HepG2 (cell line): ENCODE results near the gene KCNQ2. TPM values are rescaled to one million over a fixed set of nuclear protein-coding genes. Genes with fewer than 3 reads are reported as not detected.

ENCODE experiments used
- ARNT ChIP-seq: fragments of 450-650 bp; IDR thresholded peaks from 2 replicates; pipeline ENCODE4 v1.6.1; 2017
- ESRRA ChIP-seq: sonication (generic); formaldehyde crosslinking; IDR thresholded peaks from 2 replicates; pipeline ENCODE4 v1.5.1; 2020; ENCODE audit warnings: mild to moderate bottlenecking, low read depth, missing genetic modification reagents
- JUN ChIP-seq: sonication (generic); formaldehyde crosslinking; IDR thresholded peaks from 2 replicates; pipeline ENCODE4 v1.4.0; 2020; ENCODE audit warnings: mild to moderate bottlenecking, missing genetic modification reagents
- NBN ChIP-seq: fragments of 450-650 bp; conservative IDR thresholded peaks from 2 replicates; pipeline ENCODE4 v1.6.1; 2017
- SIN3B ChIP-seq: fragments of 150-350 bp; IDR thresholded peaks from 2 replicates; pipeline ENCODE4 v1.6.1; 2014; ENCODE audit warnings: low read length
- SNRNP70 ChIP-seq: fragments of 200-400 bp; formaldehyde crosslinking; IDR thresholded peaks from 2 replicates; pipeline ENCODE4 v1.6.1; 2017; ENCODE audit warnings: mild to moderate bottlenecking, low read depth, low read length, moderate library complexity
- SOX6 ChIP-seq, 2 experiments: fragments of 450-650 bp in 1 of 2; sonication (generic) in 1 of 2; formaldehyde crosslinking in 1 of 2; IDR thresholded peaks; 2 replicates each; pipeline versions ENCODE4 v1.4.0 to v1.6.1; 2017 to 2020; ENCODE audit warnings: antibody characterized with exemption in 1 of 2, mild to moderate bottlenecking in 1 of 2, missing genetic modification reagents in 1 of 2
- TBX2 ChIP-seq: sonication (generic); formaldehyde crosslinking; IDR thresholded peaks from 2 replicates; pipeline ENCODE4 v1.5.0; 2020; ENCODE audit warnings: missing genetic modification reagents, mild to moderate bottlenecking, borderline replicate concordance
- U2AF1 ChIP-seq: fragments of 200-400 bp; formaldehyde crosslinking; optimal IDR thresholded peaks from 2 replicates; pipeline ENCODE3; 2017; ENCODE audit warnings: mild to moderate bottlenecking, low read depth, low read length
- ZBTB3 ChIP-seq: sonication (generic); formaldehyde crosslinking; IDR thresholded peaks from 2 replicates; pipeline ENCODE4 v1.4.0; 2020; ENCODE audit warnings: low read depth, mild to moderate bottlenecking, moderate library complexity, missing genetic modification reagents, borderline replicate concordance
- ZNF280B ChIP-seq: sonication (generic); formaldehyde crosslinking; IDR thresholded peaks from 2 replicates; pipeline ENCODE4 v1.5.0; 2020; ENCODE audit warnings: missing genetic modification reagents, mild to moderate bottlenecking, borderline replicate concordance
- polyA plus RNA-seq, 8 experiments: library from polyadenylated mRNA; depleted of rRNA in 3 of 8; stranded (reverse) in 7 of 8; unstranded in 1 of 8; fragments of >200 nt; fragmentation: Illumina TruSeq in 4 of 8; extraction: Trizol in 4 of 8; gene quantifications; 2 replicates each; pipeline versions ENCODE4 v1.2.1 to v1.2.3, GENCODE V29; 2011 to 2016; ENCODE audit warnings: low read depth in 4 of 8, missing spikeins in 1 of 8, mixed read lengths in 1 of 8; ENCODE audit not compliant: insufficient read depth in 1 of 8
- total RNA-seq, 5 experiments: library from RNA; depleted of rRNA; stranded (reverse); fragments of >200 nt; fragmentation: Illumina TruSeq; extraction: Trizol; gene quantifications; 2 replicates each; pipeline ENCODE4 v1.2.3, GENCODE V29; 2016; ENCODE audit warnings: low read depth in 1 of 5
- TF ChIP-seq, protein P1 (sequence below): sonication (generic); formaldehyde crosslinking; IDR thresholded peaks from 2 replicates; pipeline ENCODE4 v1.8.1; 2022; ENCODE audit warnings: low read depth, mild to moderate bottlenecking, missing genetic modification reagents
- TF ChIP-seq, protein P2 (sequence below): sonication (generic); formaldehyde crosslinking; IDR thresholded peaks from 2 replicates; pipeline ENCODE4 v1.4.0; 2020; ENCODE audit warnings: missing genetic modification reagents
- TF ChIP-seq, protein P3 (sequence below): sonication (generic); formaldehyde crosslinking; IDR thresholded peaks from 2 replicates; pipeline ENCODE4 v1.8.1; 2023; ENCODE audit warnings: mild to moderate bottlenecking, missing genetic modification reagents, borderline replicate concordance
- TF ChIP-seq, protein P4 (sequence below): IDR thresholded peaks from 2 replicates; pipeline ENCODE4 v1.6.1; 2018; ENCODE audit warnings: missing genetic modification reagents

Gene KCNQ2
- total and polyA plus RNA-seq, 2 of the 13 experiments (the other 11 are each of a cell fraction or from before 2014, with no cell fraction given), result not detected

- TF ChIP-seq, protein P1, sequence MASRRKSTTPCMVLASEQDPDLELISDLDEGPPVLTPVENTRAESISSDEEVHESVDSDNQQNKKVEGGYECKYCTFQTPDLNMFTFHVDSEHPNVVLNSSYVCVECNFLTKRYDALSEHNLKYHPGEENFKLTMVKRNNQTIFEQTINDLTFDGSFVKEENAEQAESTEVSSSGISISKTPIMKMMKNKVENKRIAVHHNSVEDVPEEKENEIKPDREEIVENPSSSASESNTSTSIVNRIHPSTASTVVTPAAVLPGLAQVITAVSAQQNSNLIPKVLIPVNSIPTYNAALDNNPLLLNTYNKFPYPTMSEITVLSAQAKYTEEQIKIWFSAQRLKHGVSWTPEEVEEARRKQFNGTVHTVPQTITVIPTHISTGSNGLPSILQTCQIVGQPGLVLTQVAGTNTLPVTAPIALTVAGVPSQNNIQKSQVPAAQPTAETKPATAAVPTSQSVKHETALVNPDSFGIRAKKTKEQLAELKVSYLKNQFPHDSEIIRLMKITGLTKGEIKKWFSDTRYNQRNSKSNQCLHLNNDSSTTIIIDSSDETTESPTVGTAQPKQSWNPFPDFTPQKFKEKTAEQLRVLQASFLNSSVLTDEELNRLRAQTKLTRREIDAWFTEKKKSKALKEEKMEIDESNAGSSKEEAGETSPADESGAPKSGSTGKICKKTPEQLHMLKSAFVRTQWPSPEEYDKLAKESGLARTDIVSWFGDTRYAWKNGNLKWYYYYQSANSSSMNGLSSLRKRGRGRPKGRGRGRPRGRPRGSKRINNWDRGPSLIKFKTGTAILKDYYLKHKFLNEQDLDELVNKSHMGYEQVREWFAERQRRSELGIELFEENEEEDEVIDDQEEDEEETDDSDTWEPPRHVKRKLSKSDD (CRISPR knock-in tag), result no peak
- TF ChIP-seq SOX6 (IDR thresholded peaks at IDR 0.05) (no peak), SOX6 (CRISPR knock-in tag; IDR thresholded peaks at IDR 0.05) (peak; percentile 41; the same call in 1 of the 2 replicates), ARNT (no peak), JUN (CRISPR knock-in tag) (no peak), ZBTB3 (CRISPR knock-in tag) (no peak), ESRRA (no peak), SNRNP70 (no peak), NBN (no peak), ZNF280B (peak; percentile 34; the same call in 1 of the 2 replicates), SIN3B (no peak), TBX2 (CRISPR knock-in tag) (no peak), U2AF1 (no peak)
- TF ChIP-seq, protein P2, sequence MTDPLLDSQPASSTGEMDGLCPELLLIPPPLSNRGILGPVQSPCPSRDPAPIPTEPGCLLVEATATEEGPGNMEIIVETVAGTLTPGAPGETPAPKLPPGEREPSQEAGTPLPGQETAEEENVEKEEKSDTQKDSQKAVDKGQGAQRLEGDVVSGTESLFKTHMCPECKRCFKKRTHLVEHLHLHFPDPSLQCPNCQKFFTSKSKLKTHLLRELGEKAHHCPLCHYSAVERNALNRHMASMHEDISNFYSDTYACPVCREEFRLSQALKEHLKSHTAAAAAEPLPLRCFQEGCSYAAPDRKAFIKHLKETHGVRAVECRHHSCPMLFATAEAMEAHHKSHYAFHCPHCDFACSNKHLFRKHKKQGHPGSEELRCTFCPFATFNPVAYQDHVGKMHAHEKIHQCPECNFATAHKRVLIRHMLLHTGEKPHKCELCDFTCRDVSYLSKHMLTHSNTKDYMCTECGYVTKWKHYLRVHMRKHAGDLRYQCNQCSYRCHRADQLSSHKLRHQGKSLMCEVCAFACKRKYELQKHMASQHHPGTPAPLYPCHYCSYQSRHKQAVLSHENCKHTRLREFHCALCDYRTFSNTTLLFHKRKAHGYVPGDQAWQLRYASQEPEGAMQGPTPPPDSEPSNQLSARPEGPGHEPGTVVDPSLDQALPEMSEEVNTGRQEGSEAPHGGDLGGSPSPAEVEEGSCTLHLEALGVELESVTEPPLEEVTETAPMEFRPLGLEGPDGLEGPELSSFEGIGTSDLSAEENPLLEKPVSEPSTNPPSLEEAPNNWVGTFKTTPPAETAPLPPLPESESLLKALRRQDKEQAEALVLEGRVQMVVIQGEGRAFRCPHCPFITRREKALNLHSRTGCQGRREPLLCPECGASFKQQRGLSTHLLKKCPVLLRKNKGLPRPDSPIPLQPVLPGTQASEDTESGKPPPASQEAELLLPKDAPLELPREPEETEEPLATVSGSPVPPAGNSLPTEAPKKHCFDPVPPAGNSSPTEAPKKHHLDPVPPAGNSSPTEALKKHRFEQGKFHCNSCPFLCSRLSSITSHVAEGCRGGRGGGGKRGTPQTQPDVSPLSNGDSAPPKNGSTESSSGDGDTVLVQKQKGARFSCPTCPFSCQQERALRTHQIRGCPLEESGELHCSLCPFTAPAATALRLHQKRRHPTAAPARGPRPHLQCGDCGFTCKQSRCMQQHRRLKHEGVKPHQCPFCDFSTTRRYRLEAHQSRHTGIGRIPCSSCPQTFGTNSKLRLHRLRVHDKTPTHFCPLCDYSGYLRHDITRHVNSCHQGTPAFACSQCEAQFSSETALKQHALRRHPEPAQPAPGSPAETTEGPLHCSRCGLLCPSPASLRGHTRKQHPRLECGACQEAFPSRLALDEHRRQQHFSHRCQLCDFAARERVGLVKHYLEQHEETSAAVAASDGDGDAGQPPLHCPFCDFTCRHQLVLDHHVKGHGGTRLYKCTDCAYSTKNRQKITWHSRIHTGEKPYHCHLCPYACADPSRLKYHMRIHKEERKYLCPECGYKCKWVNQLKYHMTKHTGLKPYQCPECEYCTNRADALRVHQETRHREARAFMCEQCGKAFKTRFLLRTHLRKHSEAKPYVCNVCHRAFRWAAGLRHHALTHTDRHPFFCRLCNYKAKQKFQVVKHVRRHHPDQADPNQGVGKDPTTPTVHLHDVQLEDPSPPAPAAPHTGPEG (CRISPR knock-in tag), result no peak
- TF ChIP-seq, protein P3, sequence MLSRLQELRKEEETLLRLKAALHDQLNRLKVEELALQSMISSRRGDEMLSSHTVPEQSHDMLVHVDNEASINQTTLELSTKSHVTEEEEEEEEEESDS (CRISPR knock-in tag), result no peak
- TF ChIP-seq, protein P4, sequence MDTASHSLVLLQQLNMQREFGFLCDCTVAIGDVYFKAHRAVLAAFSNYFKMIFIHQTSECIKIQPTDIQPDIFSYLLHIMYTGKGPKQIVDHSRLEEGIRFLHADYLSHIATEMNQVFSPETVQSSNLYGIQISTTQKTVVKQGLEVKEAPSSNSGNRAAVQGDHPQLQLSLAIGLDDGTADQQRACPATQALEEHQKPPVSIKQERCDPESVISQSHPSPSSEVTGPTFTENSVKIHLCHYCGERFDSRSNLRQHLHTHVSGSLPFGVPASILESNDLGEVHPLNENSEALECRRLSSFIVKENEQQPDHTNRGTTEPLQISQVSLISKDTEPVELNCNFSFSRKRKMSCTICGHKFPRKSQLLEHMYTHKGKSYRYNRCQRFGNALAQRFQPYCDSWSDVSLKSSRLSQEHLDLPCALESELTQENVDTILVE (CRISPR knock-in tag), result no peak
Measured at GRCh38 chr20:63376283-63377250, 95.9 kb downstream of the KCNQ2 start (continued).
